ENCODE results near the gene RCAN2. TPM values are rescaled to one million over a fixed set of nuclear protein-coding genes. Genes with fewer than 3 reads are reported as not detected.

RCAN2 gene
- total and polyA plus RNA-seq, 2 donors (not counting 3 experiments of a cell fraction or from before 2014, with no cell fraction given), result 0.07 to 0.33 TPM

DNA sequence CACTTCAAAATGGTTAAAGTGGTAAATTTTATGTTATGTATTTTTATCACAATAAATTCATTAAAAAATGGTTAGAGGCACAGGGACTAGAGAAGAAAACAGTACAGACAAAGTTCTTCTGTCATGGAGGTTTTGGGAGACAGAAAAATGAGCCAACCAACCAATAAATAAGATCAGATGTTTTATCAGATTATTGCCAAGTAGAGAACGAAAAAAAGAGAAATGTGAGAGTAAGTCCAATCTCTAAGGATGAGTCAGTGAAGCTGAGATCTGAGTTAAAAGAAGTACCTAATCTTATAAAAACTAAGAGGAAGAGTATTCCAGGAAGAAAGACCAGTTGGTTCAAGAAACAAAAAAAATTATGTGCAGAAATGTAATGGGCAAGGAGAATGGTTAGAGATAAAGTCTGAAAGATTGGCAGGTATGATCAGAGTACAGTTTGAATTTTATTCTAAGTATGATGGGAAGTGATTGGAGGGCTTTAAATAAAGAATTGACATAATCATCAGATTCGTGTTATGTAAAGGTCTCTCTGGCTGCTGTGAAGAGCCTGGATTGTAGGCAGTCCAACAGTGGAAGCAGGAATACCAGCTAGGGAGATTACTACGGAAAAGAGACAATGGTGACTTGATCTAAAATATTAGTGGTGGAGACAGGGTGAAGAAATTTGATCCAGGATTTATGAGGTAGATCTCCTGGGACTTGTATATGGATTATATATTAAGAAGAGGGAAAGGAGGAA lies 79.6 kb downstream of the RCAN2 start:
- no peak overlapping the region for H3K27ac ChIP-seq (ENCODE audit: insufficient read depth, low read depth, low read length)
- peaks cover 0 to 9% of the 10 kb centered on the region in 2 experiments for H3K27me3 ChIP-seq (ENCODE audit: control insufficient read depth in 2 of 2, insufficient read depth in 2 of 2, low read length in 2 of 2)
- FAIRE-seq (no peak), DNase-seq (ENCODE audit: low read depth, low spot score) (no peak)
- H3K79me2 ChIP-seq (ENCODE audit: control insufficient read depth, insufficient read depth, low read length), result no peaks in the 10 kb centered on the region
- H3K9me1 ChIP-seq (replicated peaks; ENCODE audit: control insufficient read depth, extremely low read depth, insufficient read depth, low read length), result no peaks in the 10 kb centered on the region
- no peaks in the 10 kb centered on the region for H3K4me1 ChIP-seq (ENCODE audit: control insufficient read depth, extremely low read depth, insufficient read depth, low read length)
- ChIA-PET POLR2A (interaction anchor here (0.6 kb wide), 1 partner anchor 387 kb away, joined by 3 read pairs; no protein-coding TSS in a partner anchor), CTCF (interaction anchor here (1.0 to 9.6 kb wide), 7 partner anchors 14 to 485 kb away, joined by 3 to 365 read pairs (median 15); no protein-coding TSS in a partner anchor)
- no peaks in the 10 kb centered on the region for H3K9me3 ChIP-seq (replicated peaks; ENCODE audit: control insufficient read depth, insufficient read depth, low read length)
- intact Hi-C loops (cut with micrococcal nuclease) (no loop called here), dilution Hi-C loops (cut with MboI; ENCODE audit: extremely low pct_ligation_motif_present, low sequenced_read_pairs) (no loop called here)
- H3K9ac ChIP-seq (replicated peaks; ENCODE audit: extremely low read depth, insufficient read depth, low read length), result no peak overlapping the region
- TF ChIP-seq JUN (IDR thresholded peaks at IDR 0.05; ENCODE audit: borderline replicate concordance, insufficient read depth, insufficient read length, low read depth), result no peak
- TF ChIP-seq POLR2AphosphoS5 (IDR thresholded peaks at IDR 0.05; ENCODE audit: insufficient read depth, low read depth, low read length), result no peak
- TF ChIP-seq MYC (IDR thresholded peaks at IDR 0.05; ENCODE audit: low read depth, low read length), result no peak
- no peak for TF ChIP-seq EZH2 (IDR thresholded peaks at IDR 0.05; ENCODE audit: borderline replicate concordance, low read depth, low read length, severe bottlenecking)
- TF ChIP-seq, protein P1, sequence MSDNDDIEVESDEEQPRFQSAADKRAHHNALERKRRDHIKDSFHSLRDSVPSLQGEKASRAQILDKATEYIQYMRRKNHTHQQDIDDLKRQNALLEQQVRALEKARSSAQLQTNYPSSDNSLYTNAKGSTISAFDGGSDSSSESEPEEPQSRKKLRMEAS (IDR thresholded peaks at IDR 0.05; ENCODE audit: insufficient read depth, insufficient read length), result no peak
- TF ChIP-seq, protein P2, sequence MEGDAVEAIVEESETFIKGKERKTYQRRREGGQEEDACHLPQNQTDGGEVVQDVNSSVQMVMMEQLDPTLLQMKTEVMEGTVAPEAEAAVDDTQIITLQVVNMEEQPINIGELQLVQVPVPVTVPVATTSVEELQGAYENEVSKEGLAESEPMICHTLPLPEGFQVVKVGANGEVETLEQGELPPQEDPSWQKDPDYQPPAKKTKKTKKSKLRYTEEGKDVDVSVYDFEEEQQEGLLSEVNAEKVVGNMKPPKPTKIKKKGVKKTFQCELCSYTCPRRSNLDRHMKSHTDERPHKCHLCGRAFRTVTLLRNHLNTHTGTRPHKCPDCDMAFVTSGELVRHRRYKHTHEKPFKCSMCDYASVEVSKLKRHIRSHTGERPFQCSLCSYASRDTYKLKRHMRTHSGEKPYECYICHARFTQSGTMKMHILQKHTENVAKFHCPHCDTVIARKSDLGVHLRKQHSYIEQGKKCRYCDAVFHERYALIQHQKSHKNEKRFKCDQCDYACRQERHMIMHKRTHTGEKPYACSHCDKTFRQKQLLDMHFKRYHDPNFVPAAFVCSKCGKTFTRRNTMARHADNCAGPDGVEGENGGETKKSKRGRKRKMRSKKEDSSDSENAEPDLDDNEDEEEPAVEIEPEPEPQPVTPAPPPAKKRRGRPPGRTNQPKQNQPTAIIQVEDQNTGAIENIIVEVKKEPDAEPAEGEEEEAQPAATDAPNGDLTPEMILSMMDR (IDR thresholded peaks at IDR 0.05; ENCODE audit: extremely low read depth in 1 of 2, insufficient read depth in 1 of 2, low read depth in 1 of 2, low read length in 2 of 2), result no peak
- no peak overlapping the region for H2AFZ ChIP-seq (ENCODE audit: low read depth, low read length)
- H3K4me2 ChIP-seq (ENCODE audit: insufficient read depth, low read length), result no peak overlapping the region
- H3K4me3 ChIP-seq (replicated peaks in 1 of 3; ENCODE audit: insufficient read depth in 1 of 3, low read depth in 1 of 3, low read length in 3 of 3), result no peak overlapping the region
- no peaks in the 10 kb centered on the region for H3K36me3 ChIP-seq (ENCODE audit: control insufficient read depth in 2 of 2, extremely low read depth in 1 of 2, insufficient read depth in 2 of 2, low read length in 2 of 2)
- BruUV-seq (replicated peaks), result no TSS peak
- H4K20me1 ChIP-seq (replicated peaks; ENCODE audit: control insufficient read depth, extremely low read depth, insufficient read depth, low read length), result no peaks in the 10 kb centered on the region
